Activated gamma-delta T cell (primary cell): Measurements from ENCODE around the gene EML1.

Source experiments
- DNase-seq: peaks from one replicate; lab custom pipeline; 2025; lab: John Stamatoyannopoulos, UW

Gene EML1

GRCh38 chr14:99824776-99825175 is 31.6 kb downstream of the EML1 start:
- no peak for DNase-seq

DNA sequence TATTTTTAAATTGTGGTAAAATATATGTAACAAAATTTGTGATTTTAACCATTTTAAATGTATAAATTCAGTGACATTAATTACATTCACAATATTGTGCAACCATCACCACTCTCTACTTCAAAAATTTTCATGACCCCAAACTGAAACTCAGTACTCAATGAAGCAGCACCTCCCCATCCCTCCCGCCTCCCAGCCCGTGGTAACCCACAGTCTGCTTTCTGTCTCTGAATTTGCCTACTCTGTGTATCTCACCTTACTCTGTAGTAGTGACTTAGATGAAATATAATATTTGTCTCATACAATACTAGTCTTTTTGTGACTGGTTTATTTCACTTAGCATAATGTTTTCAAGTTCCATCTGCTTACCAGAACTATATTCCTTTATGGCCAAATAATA is 36.2 kb downstream of the EML1 start:
- DNase-seq, result no peak

- DNase-seq, result no peak
Measured at GRCh38 chr14:99831303-99831702, 38.1 kb downstream of the EML1 start.

GRCh38 chr14:99831903-99832685 is 38.9 kb downstream of the EML1 start:
- DNase-seq, result no peak

DNA sequence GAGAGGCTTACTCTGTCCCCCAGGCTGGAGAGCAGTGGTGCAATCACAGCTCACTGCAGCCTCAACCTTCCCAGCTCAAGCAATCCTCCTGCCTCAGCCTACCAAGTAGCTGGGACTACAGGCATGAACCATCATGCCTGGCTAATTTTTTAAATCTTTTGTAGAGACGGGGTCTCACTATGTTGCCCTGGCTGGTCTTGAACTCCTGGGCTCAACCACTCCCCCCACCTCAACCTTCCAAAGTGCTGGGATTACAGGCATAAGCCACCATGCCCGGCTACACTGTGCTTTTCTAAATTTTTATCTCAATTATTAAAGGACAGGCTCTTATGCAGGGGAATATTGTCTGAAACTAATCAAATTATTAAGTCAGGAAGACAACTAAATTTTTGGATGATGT is 44.6 kb downstream of the EML1 start:
- DNase-seq, result no peak

GRCh38 chr14:99838639-99839134 is 45.5 kb downstream of the EML1 start:
- no peak for DNase-seq

- DNase-seq, result no peak
Measured at GRCh38 chr14:99839696-99840095, 46.5 kb downstream of the EML1 start.

DNA sequence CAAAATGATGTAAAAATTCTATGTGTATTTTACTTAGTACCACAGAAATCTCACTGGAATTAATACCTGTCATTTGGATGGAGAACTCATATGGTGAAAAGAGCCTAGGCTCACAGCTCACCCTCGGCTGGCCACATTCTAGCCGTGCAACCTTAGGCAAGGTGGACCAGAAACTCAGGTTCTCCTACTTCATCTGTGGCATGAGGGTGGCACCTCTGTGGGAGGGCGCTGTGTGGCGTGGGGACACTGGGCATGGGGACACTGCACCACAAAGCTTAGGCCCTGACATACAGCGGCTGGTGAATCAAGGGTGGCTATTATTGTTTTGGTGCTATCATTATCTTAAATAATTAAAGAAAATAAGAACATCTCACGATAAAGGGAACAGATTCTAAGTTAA is 47.1 kb downstream of the EML1 start:
- DNase-seq, result no peak

DNA sequence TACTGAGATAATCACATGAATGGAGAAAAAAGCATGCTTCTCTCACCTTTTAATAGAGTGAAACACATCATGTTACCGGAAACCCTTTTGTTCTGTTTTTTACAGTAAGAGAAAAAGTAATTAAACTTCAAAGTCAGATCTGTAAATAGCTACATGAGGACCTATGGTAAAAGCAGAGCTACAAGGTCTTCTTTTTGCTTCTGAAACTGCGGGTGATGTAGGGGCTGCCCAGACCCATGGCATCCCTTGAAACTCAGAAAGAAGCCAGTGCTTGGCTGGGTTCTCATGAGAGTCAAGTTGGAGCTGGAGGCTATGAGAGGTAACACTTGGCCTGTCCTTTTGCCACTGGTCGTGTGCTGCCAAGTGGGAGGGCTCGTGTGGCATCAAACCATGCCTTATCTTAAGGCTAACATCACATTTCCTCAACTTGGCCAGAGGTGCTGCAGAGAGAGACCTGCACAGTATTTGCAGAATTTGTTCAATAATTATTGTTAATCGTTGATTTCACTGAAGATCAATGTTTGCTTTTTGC is 47.6 kb downstream of the EML1 start:
- no peak for DNase-seq

GRCh38 chr14:99841436-99842071 is 48.3 kb downstream of the EML1 start:
- no peak for DNase-seq

GRCh38 chr14:99842141-99842540 is 48.9 kb downstream of the EML1 start:
- no peak for DNase-seq

DNA sequence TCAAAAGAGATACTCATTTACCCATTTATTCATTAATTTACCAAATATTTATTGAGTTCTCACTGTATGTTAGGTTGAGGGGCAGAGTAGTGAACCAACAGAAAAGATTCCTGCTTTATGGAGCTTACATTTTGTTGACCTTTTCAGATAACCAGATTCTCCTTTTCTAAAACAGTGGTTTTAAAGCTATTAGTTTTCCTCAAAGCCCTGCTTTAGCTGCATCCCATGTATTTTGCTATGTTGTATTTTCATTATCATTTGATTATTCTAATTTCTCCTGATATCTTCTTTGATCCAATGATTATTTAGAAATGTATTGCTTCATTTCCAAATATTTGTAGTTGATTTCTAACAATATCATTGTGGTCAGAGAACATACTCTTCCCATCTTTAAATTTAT is 53.6 kb downstream of the EML1 start:
- DNase-seq, result no peak

DNA sequence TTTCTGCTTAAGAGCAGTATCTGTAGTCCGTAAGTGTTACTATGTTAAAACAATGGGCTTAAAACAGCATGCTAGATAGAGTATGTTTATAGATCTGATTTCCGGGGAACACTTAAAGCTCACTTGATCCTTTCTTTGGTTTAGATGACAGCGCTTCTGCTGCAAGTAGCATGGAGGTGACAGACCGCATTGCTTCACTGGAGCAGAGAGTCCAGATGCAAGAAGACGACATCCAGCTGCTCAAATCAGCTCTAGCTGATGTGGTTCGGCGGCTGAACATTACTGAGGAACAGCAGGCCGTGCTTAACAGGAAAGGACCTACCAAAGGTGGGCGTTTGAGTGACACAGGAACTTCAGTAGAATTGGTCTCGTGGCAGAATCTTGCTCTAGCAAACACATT is 57.5 kb downstream of the EML1 start:
- DNase-seq, result no peak

DNA sequence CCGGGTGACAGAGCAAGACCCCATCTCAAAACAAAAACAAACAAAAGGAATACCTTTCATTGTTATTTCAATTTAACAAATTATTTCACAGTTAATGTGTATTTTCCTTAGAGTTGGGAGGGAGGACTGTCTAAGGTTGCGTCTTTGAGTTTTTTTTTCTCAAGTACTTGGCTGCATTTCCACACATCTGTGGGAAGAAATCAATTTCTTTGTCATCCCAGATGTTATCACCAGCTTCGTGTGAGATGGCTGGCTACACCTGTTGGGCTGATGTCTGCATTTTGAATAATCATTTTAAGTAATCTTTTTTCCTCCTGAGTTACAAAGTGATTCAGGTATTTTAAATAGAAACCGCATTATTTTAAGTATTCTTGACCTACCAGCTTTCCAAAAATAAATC is 59.4 kb downstream of the EML1 start:
- DNase-seq, result no peak

- no peak for DNase-seq
Measured at GRCh38 chr14:99853206-99853605, 60.0 kb downstream of the EML1 start.

GRCh38 chr14:99854831-99855230 is 61.6 kb downstream of the EML1 start:
- DNase-seq, result no peak

- DNase-seq, result no peak
Measured at GRCh38 chr14:99855271-99855670, 62.1 kb downstream of the EML1 start.

DNA sequence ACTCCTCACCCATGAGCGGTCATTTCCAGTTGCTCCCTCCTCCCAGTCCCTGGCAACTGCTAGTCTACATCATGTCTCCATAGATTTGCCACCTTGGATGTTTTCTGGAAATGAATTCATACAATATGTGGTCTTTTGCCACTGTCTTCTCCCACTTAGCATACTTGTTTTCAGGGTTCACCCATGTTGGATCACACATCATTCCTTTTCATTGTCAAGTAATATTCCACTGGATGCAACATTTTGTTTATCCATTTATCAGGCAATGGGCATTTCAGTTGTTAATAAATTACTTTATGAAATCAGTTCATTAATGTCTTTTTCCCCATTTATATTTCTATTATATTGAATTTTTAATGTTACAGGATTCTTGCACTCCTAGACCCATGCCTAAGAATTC is 64.3 kb downstream of the EML1 start:
- no peak for DNase-seq

GRCh38 chr14:99860219-99860618 is 67.0 kb downstream of the EML1 start:
- DNase-seq, result no peak

- no peak for DNase-seq
Measured at GRCh38 chr14:99862136-99862535, 68.9 kb downstream of the EML1 start.

DNA sequence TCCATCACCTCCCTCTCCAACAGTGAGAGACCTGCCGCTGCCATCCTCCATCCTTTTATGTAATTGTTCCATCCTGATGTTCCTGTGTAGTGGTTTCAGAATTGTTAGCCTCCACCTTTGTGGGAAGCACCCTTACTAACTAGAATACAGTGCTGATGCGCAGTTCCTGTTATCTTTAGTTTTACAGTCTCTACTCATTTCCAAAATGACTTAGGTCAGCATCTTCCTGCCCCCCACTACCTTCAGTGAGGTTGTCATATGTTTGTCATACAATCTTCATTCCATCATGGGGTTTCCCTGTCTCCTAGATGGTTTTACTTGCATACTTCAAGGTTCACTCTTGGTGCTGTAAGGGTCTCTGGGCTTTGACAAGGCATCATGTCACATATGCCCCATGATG is 69.8 kb downstream of the EML1 start:
- no peak for DNase-seq

GRCh38 chr14:99865408-99865807 is 72.2 kb downstream of the EML1 start:
- no peak for DNase-seq

GRCh38 chr14:99870617-99871016 is 77.4 kb downstream of the EML1 start:
- no peak for DNase-seq
